AG09309 (cell line): Measurements from ENCODE around the gene KNDC1.

Experiments used
- DNase-seq: peaks from one replicate; pipeline ENCODE4 v3.0.0-alpha.2; 2010; ENCODE audit warnings: low read depth
- H3K4me3 ChIP-seq: 2 replicates; pipeline ENCODE4 v1.5.1; 2011; ENCODE audit warnings: mild to moderate bottlenecking, low read depth, low read length, moderate library complexity; ENCODE audit not compliant: control insufficient read depth
- TF ChIP-seq, protein P1 (sequence below): IDR thresholded peaks from 2 replicates; pipeline ENCODE4 v1.5.1; 2011; ENCODE audit warnings: mild to moderate bottlenecking, low read depth, low read length, inconsistent platforms; ENCODE audit not compliant: insufficient read depth, control insufficient read depth; ENCODE audit errors: missing control alignments

Gene KNDC1

DNA sequence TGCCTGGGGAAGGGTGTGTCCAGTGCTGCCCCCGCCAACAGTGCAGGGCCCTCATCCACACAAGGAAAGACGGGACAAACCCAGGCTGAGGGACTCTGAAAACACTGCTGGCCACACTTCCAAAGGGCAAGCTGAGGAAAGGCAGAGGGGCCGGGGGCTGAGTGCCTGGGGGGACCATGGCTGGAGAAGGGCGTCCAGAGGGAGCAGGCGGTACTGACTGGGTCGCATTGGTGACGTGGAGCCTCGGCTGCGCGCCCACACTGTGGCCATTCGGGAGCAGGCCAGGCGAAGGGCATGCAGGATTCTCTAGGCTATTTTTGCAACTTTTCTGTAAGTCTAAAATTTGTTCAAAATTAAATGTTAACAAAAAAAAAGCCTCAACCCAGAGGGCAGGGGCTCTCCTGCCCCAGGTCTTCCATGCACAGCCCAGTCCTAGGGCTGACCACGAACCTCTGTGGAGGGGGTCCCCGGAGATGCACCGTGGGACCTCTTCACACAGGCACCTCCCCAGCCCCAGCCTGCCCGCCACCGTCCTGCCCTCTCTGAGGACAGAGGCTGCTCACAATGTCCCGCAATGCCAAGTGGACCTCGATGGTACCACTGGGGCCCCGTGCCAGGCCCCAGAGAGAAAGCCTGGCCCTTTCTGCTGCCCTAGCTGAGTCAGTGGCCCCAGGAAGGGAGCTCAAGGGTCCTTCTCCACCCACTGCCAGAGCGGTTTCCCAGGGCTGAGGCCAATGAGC lies 106.2 kb downstream of the KNDC1 start:
- no peak for DNase-seq
- TF ChIP-seq, protein P1, sequence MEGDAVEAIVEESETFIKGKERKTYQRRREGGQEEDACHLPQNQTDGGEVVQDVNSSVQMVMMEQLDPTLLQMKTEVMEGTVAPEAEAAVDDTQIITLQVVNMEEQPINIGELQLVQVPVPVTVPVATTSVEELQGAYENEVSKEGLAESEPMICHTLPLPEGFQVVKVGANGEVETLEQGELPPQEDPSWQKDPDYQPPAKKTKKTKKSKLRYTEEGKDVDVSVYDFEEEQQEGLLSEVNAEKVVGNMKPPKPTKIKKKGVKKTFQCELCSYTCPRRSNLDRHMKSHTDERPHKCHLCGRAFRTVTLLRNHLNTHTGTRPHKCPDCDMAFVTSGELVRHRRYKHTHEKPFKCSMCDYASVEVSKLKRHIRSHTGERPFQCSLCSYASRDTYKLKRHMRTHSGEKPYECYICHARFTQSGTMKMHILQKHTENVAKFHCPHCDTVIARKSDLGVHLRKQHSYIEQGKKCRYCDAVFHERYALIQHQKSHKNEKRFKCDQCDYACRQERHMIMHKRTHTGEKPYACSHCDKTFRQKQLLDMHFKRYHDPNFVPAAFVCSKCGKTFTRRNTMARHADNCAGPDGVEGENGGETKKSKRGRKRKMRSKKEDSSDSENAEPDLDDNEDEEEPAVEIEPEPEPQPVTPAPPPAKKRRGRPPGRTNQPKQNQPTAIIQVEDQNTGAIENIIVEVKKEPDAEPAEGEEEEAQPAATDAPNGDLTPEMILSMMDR, result no peak
- no peak overlapping the region for H3K4me3 ChIP-seq

DNA sequence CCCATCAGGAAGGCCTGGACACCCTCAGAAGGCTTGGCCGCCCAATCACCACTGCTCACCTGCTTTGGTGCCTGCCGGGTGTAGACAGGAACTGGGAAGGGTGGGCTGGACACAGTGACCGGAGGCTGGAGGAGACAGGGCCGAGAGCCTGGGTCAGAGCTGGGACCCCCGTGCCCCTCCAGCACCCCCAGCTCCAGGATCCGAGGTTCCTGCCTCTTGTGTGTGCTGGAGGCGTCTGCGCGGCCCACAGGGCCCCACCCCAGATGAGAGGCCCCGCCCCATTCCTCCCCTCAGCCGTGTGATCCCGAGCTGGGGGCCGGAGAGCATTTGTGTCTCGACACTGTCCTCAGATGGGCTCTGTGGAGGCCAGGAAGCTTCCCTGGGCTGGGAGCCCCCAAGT lies 107.3 kb downstream of the KNDC1 start:
- DNase-seq, result no peak
- TF ChIP-seq, protein P1, result no peak
- H3K4me3 ChIP-seq, result no peak overlapping the region

DNA sequence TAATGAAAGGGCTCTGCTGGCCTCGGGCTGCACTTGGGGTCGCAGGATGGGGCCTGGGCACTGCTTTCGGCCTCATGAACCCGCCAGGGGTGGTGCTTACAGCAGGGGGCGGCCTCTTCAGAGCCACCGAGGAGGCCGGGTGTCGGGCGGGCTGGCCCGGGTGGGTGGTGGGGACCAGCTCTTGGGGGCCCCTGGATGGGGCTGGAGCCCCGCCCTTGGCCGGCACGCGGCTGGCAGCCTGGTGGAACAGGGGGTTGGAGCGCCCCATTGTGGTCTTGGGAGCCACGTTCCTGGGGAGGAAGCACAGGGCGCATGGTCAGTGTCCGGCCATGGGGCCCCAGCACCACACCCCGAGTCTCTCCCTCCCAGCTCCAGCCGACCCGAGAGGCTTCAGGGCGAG lies 107.8 kb downstream of the KNDC1 start:
- DNase-seq, result no peak
- H3K4me3 ChIP-seq, result no peak overlapping the region
- TF ChIP-seq, protein P1, result no peak

DNA sequence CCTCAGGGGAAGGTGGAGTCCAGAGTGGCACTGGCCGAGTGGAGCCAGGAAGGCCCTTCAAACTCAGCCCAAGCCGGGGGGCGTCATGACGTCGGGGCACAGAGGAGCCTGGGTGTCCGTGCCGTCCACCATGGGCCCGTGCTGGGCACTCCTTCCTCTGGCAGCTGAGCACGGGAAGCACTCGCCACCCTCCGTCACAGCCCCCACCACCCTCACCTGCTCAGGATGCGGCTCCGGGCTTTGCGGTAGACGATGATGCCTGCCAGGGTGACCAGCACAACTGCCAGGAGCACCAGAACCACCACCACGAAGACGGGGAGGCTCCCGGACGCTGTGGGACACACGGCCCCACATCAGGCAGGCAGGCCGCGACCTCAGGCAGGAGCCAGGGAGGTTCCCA lies 108.5 kb downstream of the KNDC1 start:
- no peak for DNase-seq
- no peak overlapping the region for H3K4me3 ChIP-seq
- TF ChIP-seq, protein P1, result no peak

DNA sequence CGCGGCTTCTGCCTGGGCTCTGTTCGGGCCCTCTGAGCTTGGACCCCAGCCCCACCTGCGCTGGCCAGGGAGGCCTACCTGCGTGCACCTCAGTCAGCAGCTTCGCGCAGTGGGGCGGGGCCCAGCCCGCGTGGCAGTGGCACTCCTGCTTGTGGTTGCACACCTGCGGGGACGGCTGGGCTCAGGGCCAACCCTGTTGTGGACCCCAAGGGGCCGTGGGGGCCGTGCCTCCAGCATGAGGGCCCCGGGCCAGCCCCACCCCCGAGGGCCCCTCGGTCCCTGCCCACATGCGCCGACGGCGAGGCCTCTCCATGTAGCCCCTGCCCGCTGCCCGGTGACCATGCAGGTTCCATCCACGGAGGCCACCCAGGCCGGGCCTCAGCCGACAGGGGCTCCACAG lies 109.3 kb downstream of the KNDC1 start:
- no peak for DNase-seq
- TF ChIP-seq, protein P1, result no peak
- no peak overlapping the region for H3K4me3 ChIP-seq

DNA sequence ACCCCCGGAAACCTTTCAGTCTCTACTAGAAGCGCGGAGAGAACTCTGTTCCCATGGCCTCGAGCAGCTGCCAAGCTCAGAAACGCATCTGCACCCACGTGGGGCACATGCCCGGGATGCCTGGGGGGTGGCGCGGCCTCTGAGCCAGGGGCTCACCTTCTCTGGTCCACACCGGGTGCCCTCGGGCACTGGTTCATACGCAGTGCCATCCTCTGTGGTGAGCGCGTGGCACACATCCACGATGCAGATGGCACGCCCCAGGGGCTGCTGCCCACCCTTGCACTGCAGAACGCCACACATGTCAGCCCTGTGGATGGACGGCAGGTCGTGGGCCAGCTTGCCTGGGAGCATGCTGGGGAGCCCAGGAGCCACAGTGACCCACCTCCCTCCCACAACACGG lies 110.2 kb downstream of the KNDC1 start:
- TF ChIP-seq, protein P1, result no peak
- no peak for DNase-seq
- no peak overlapping the region for H3K4me3 ChIP-seq
